K562 (cell line): ENCODE data around the gene B3GNT9. TPM values are rescaled to one million over a fixed set of nuclear protein-coding genes. Genes with fewer than 3 reads are reported as not detected.

Experiments used
- ATAC-seq: fragments of 200-7000 bp; cut with Tn5 transposase; 3 replicates; pipeline ENCODE4 v1.9.1; 2020; ENCODE audit warnings: moderate library complexity
- BruUV-seq: library from RNA; stranded (reverse); fragments of 400-500 nt; replicated peaks from 2 replicates; lab custom pipeline; 2021; lab: Mats Ljungman, UMichigan
- CTCF ChIA-PET: fragments of 300-600 bp; formaldehyde crosslinking; extraction: SDS; loops from one replicate; lab custom pipeline; 2021; ENCODE audit warnings: low intra/inter-chr PET ratio; lab: Yijun Ruan, JAX
- POLR2A ChIA-PET: fragments of 300-600, 350-650 bp; sonication (Branson Sonifier 250); formaldehyde crosslinking; extraction: SDS; loops from one replicate; lab custom pipeline; 2021; ENCODE audit warnings: antibody characterized with exemption, inconsistent platforms; lab: Yijun Ruan, JAX
- DNase-seq, 4 experiments: peaks; one replicate each; pipeline versions ENCODE4 v3.0.0 to v3.0.0-alpha.2; 2011 to 2018; ENCODE audit warnings: low spot score in 3 of 4, mixed read lengths in 3 of 4; ENCODE audit errors: extremely low read depth in 1 of 4
- FAIRE-seq: peaks from 2 replicates; lab custom pipeline; 2011; peaks lifted over from hg19 to GRCh38; lab: Jason Lieb, UNC
- H2AFZ ChIP-seq: 2 replicates; pipeline ENCODE4 v1.6.0; 2011; ENCODE audit warnings: low read depth, low read length, control low read depth, inconsistent platforms
- H3K27ac ChIP-seq: fragments of 200-600 bp; 3 replicates; pipeline ENCODE4 v1.8.0; 2011; ENCODE audit warnings: low read depth, mild to moderate bottlenecking, control low read depth, inconsistent platforms, low read length, moderate library complexity, mixed read lengths; ENCODE audit errors: extremely low read depth
- H3K27me3 ChIP-seq, 2 experiments: fragments of 300-600 bp in 1 of 2; 2 replicates in 1 of 2; 3 replicates in 1 of 2; pipeline versions ENCODE4 v1.6.0 to v1.8.0; 2011; ENCODE audit warnings: inconsistent platforms in 2 of 2, low read length in 2 of 2, mild to moderate bottlenecking in 1 of 2, mixed read lengths in 1 of 2, moderate library complexity in 1 of 2; ENCODE audit not compliant: control insufficient read depth in 2 of 2, insufficient read depth in 2 of 2
- H3K36me3 ChIP-seq: fragments of 300-600 bp; 3 replicates; pipeline ENCODE4 v1.8.0; 2011; ENCODE audit warnings: mild to moderate bottlenecking, low read length, inconsistent platforms; ENCODE audit not compliant: control insufficient read depth, insufficient read depth
- H3K4me1 ChIP-seq, 2 experiments: fragments of 200-600 bp in 1 of 2; replicated peaks in 1 of 2; 2 replicates in 1 of 2; 3 replicates in 1 of 2; pipeline versions ENCODE4 v1.5.1 to v1.8.0; 2011; ENCODE audit warnings: inconsistent platforms in 2 of 2, low read length in 2 of 2, mild to moderate bottlenecking in 1 of 2, mixed read lengths in 1 of 2, moderate library complexity in 1 of 2; ENCODE audit not compliant: control insufficient read depth in 2 of 2, insufficient read depth in 2 of 2
- H3K4me2 ChIP-seq: 2 replicates; pipeline ENCODE4 v1.6.1; 2011; ENCODE audit warnings: low read length, control low read depth, inconsistent platforms, mixed read lengths; ENCODE audit not compliant: insufficient read depth
- H3K4me3 ChIP-seq: fragments of 200-600 bp; sonication (generic), shearing (Covaris generic); 2 replicates; pipeline ENCODE4 v1.5.1; 2016; ENCODE audit warnings: control low read depth, inconsistent platforms
- H3K79me2 ChIP-seq: fragments of 200-600 bp; 3 replicates; pipeline ENCODE4 v1.8.0; 2011; ENCODE audit warnings: low read length, inconsistent platforms; ENCODE audit not compliant: control insufficient read depth, insufficient read depth
- H3K9ac ChIP-seq, 2 experiments: 2 replicates each; pipeline versions ENCODE4 v1.6.0 to v1.6.1; 2011; ENCODE audit warnings: low read depth in 2 of 2, low read length in 2 of 2, control low read depth in 1 of 2, inconsistent platforms in 1 of 2, mild to moderate bottlenecking in 1 of 2, mixed read lengths in 1 of 2; ENCODE audit not compliant: insufficient read depth in 1 of 2
- H3K9me1 ChIP-seq: one replicate; pipeline ENCODE4 v1.6.0; 2011; ENCODE audit warnings: inconsistent platforms, mild to moderate bottlenecking, low read length, moderate library complexity; ENCODE audit not compliant: control insufficient read depth, insufficient read depth
- H3K9me3 ChIP-seq: replicated peaks from 2 replicates; pipeline ENCODE4 v1.5.1; 2011; ENCODE audit warnings: low read depth, low read length, inconsistent platforms; ENCODE audit not compliant: control insufficient read depth, insufficient read depth
- H4K20me1 ChIP-seq: replicated peaks from 2 replicates; pipeline ENCODE4 v1.6.1; 2011; ENCODE audit warnings: low read length, inconsistent platforms, mixed read lengths; ENCODE audit not compliant: control insufficient read depth, insufficient read depth
- ARID1B ChIP-seq: fragments of 450-650 bp; IDR thresholded peaks from 2 replicates; pipeline ENCODE4 v1.6.1; 2016; ENCODE audit warnings: antibody characterized with exemption, mild to moderate bottlenecking, inconsistent platforms
- CBFA2T3 ChIP-seq: fragments of 450-650 bp; IDR thresholded peaks from 2 replicates; pipeline ENCODE4 v1.6.1; 2017
- ETV1 ChIP-seq: fragments of 450-650 bp; conservative IDR thresholded peaks from 2 replicates; pipeline ENCODE4 v1.6.1; 2016; ENCODE audit warnings: missing genetic modification characterization, control low read depth, low read depth, missing compliant biosample characterization
- GABPA ChIP-seq: fragments of 200-800 bp; sonication (Bioruptor generic); conservative IDR thresholded peaks from 2 replicates; pipeline ENCODE4 v1.6.1; 2016; ENCODE audit warnings: low read depth, missing genetic modification characterization, missing compliant biosample characterization
- LEF1 ChIP-seq: fragments of 450-650 bp; IDR thresholded peaks from 2 replicates; pipeline ENCODE4 v1.6.1; 2016; ENCODE audit warnings: mild to moderate bottlenecking
- MXI1 ChIP-seq: IDR thresholded peaks from 2 replicates; pipeline ENCODE4 v1.6.1; 2011; ENCODE audit warnings: low read depth, mild to moderate bottlenecking, improper control_type of control experiment, low read length
- POLR2B ChIP-seq: fragments of 450-650 bp; IDR thresholded peaks from 2 replicates; pipeline ENCODE4 v1.6.1; 2018; ENCODE audit warnings: low read depth; ENCODE audit not compliant: partially characterized antibody
- SMAD4 ChIP-seq: fragments of 250-450 bp; sonication (Bioruptor Pico); conservative IDR thresholded peaks from 2 replicates; pipeline ENCODE4 v1.8.0; 2021; ENCODE audit warnings: inconsistent platforms, mild to moderate bottlenecking, moderate library complexity
- SMARCA4 ChIP-seq: fragments of 450-650 bp; IDR thresholded peaks from 2 replicates; pipeline ENCODE4 v1.6.1; 2016
- SMARCE1 ChIP-seq: fragments of 450-650 bp; IDR thresholded peaks from 2 replicates; pipeline ENCODE4 v1.7.1; 2016; ENCODE audit warnings: mild to moderate bottlenecking
- TAL1 ChIP-seq: fragments of 450-650 bp; IDR thresholded peaks from 2 replicates; pipeline ENCODE4 v1.6.1; 2016; ENCODE audit warnings: mild to moderate bottlenecking
- ZEB2 ChIP-seq: fragments of 450-650 bp; IDR thresholded peaks from 2 replicates; pipeline ENCODE4 v1.6.1; 2016
- WGBS: fragments of 100-300 bp; shearing (Covaris generic); methylation state at CpG from one replicate; pipeline ENCODE4 v1.1.6; 2016; ENCODE audit warnings: low coverage, mixed read lengths; ENCODE audit not compliant: insufficient coverage; ENCODE audit errors: missing lambda C conversion rate; 5-methylcytosine and 5-hydroxymethylcytosine counted together
- in situ Hi-C: fragments of 300-500 bp; cut with MboI; formaldehyde crosslinking; loops from 4 replicates; pipeline ENCODE4 v1.15.0; 2018; ENCODE audit warnings: inconsistent platforms, mixed read lengths
- intact Hi-C: fragments of 100-400 bp; cut with micrococcal nuclease; formaldehyde crosslinking; loops from 2 replicates; pipeline ENCODE4 v1.14.2; 2022
- polyA plus RNA-seq, 8 experiments: library from polyadenylated mRNA; depleted of rRNA in 4 of 8; stranded (reverse) in 5 of 8; unstranded in 3 of 8; fragments of >200 nt; fragmentation: Nextera tagmentation in 2 of 8; fragmentation: Illumina TruSeq in 1 of 8; extraction: Ambion mirVana in 2 of 8; extraction: Trizol in 1 of 8; gene quantifications; 2 replicates each; pipeline versions ENCODE4 v1.2.1 to v1.2.3, GENCODE V29; 2011 to 2014; ENCODE audit warnings: inconsistent platforms in 1 of 8, missing spikeins in 1 of 8
- total RNA-seq, 7 experiments: library from RNA; depleted of rRNA in 6 of 7; stranded (reverse); fragments of >200 nt in 6 of 7; fragmentation: Illumina TruSeq in 2 of 7; extraction: Trizol in 2 of 7; gene quantifications; 2 replicates each; pipeline versions ENCODE4 v1.2.1 to v1.2.3, GENCODE V29; 2011 to 2021; ENCODE audit warnings: low replicate concordance in 1 of 7
- TF ChIP-seq, protein P1 (sequence below): fragments of 250-450 bp; sonication (Bioruptor Pico); IDR thresholded peaks from 2 replicates; pipeline ENCODE4 v1.5.0; 2020; ENCODE audit warnings: mild to moderate bottlenecking
- TF ChIP-seq, protein P2 (sequence below): sonication (generic); formaldehyde crosslinking; IDR thresholded peaks from 2 replicates; pipeline ENCODE4 v1.8.1; 2022; ENCODE audit warnings: missing genetic modification reagents
- TF ChIP-seq, protein P3 (sequence below): fragments of 200-800 bp; sonication (Bioruptor generic); IDR thresholded peaks from 2 replicates; pipeline ENCODE4 v1.6.1; 2017; ENCODE audit warnings: missing genetic modification characterization, missing compliant biosample characterization
- TF ChIP-seq, protein P4 (sequence below): fragments of 450-650 bp; IDR thresholded peaks from 2 replicates; pipeline ENCODE4 v1.6.1; 2016; ENCODE audit warnings: borderline replicate concordance

The B3GNT9 gene
- total and polyA plus RNA-seq, 9 of the 15 experiments (the other 6 are each of a cell fraction or from before 2014, with no cell fraction given) = 0.01 to 1.8 (median 1.1) TPM; not detected in 1

DNA sequence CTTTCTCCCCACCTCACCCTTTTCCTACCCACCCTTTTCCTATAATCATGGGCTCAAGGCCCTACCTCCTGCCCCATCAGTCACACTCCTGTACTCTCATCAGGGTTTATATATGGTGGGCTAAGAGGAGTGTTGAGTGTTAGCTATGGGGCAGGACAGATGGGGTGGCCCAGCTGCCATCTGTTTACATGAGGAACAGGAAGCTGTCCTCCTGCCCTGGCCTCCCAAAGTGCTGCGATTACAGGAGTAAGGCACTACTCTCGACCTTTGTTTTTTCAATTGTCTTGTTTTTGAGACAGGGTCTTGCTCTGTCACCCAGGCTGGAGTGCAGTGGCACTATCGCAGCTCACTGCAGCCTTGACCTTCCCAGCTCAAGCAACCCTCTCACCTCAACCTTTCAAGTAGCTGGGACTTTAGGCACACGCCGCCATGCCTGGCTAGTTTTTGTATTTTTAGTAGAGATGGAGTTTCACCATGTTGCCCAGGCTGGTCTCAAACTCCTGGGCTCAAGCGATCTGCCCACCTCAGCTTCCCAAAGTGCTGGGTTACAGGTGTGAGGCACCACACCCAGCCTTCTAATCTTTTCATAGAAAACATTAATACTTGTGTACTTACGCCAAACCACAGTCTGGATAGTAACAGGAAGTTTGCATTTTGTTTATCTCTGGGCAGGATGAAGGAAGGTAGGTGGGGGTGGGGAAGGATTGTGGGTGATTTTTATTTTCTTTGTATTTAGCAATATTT, 7.3 kb upstream of the B3GNT9 start:
- BruUV-seq = TSS peak; percentile 49
- in situ Hi-C loops = loop anchor here (5.0 to 25.0 kb wide), 2 partner anchors 141 to 196 kb away; partner anchors contain the start of gene CES3
- Histone ChIP-seq H3K4me1 (peaks cover 20 to 62% of the 10 kb centered on the region in 2 experiments), H3K4me2 (0 out of 2 replicates have a peak overlapping the region, but pooled peaks have one; percentile 87), H3K36me3 (peaks cover 4% of the 10 kb centered on the region; the same call in 1 of the 3 replicates), H3K27me3 (no peaks in the 10 kb centered on the region), H3K4me3 (0 out of 2 replicates have a peak overlapping the region, but pooled peaks have one; percentile 73), H3K9ac (no peak overlapping the region), H3K9me3 (no peaks in the 10 kb centered on the region), H4K20me1 (peaks cover 16% of the 10 kb centered on the region), H3K9me1 (no peaks in the 10 kb centered on the region), H3K79me2 (peaks cover 28% of the 10 kb centered on the region), H2AFZ (no peak overlapping the region), H3K27ac (no peak overlapping the region)
- DNase-seq = no peak
- no peak for ATAC-seq
- 42% methylated on average over 7 of the region's 7 CpGs for WGBS
- CTCF ChIA-PET = no interaction called here
- intact Hi-C loops = loop anchor here (2.0 to 5.0 kb wide), 2 partner anchors 181 to 203 kb away; no protein-coding TSS in a partner anchor
- FAIRE-seq = no peak
- POLR2A ChIA-PET = interaction anchor here (0.6 to 1.6 kb wide), 2 partner anchors 22 to 32 kb away, joined by 4 read pairs; partner anchors contain the start of gene EXOC3L1
- TF ChIP-seq ARID1B (peak; percentile 41; the same call in 1 of the 2 replicates), POLR2B (no peak), GABPA (tag) (0 out of 2 replicates have a peak, but pooled peaks have one; percentile 24), SMAD4 (CRISPR knock-in tag) (no peak), MXI1 (no peak), LEF1 (peak; percentile 36; the same call in 1 of the 2 replicates), TAL1 (no peak), ZEB2 (peak; percentile 62), ETV1 (peak; percentile 28; the same call in 1 of the 2 replicates), SMARCA4 (0 out of 2 replicates have a peak, but pooled peaks have one; percentile 26), SMARCE1 (peak; percentile 46; the same call in 1 of the 2 replicates), CBFA2T3 (0 out of 2 replicates have a peak, but pooled peaks have one; percentile 17)
- TF ChIP-seq, protein P1, sequence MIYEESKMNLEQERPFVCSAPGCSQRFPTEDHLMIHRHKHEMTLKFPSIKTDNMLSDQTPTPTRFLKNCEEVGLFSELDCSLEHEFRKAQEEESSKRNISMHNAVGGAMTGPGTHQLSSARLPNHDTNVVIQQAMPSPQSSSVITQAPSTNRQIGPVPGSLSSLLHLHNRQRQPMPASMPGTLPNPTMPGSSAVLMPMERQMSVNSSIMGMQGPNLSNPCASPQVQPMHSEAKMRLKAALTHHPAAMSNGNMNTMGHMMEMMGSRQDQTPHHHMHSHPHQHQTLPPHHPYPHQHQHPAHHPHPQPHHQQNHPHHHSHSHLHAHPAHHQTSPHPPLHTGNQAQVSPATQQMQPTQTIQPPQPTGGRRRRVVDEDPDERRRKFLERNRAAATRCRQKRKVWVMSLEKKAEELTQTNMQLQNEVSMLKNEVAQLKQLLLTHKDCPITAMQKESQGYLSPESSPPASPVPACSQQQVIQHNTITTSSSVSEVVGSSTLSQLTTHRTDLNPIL (CRISPR knock-in tag) = no peak
- TF ChIP-seq, protein P2, sequence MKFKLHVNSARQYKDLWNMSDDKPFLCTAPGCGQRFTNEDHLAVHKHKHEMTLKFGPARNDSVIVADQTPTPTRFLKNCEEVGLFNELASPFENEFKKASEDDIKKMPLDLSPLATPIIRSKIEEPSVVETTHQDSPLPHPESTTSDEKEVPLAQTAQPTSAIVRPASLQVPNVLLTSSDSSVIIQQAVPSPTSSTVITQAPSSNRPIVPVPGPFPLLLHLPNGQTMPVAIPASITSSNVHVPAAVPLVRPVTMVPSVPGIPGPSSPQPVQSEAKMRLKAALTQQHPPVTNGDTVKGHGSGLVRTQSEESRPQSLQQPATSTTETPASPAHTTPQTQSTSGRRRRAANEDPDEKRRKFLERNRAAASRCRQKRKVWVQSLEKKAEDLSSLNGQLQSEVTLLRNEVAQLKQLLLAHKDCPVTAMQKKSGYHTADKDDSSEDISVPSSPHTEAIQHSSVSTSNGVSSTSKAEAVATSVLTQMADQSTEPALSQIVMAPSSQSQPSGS (CRISPR knock-in tag) = no peak
- TF ChIP-seq, protein P3, sequence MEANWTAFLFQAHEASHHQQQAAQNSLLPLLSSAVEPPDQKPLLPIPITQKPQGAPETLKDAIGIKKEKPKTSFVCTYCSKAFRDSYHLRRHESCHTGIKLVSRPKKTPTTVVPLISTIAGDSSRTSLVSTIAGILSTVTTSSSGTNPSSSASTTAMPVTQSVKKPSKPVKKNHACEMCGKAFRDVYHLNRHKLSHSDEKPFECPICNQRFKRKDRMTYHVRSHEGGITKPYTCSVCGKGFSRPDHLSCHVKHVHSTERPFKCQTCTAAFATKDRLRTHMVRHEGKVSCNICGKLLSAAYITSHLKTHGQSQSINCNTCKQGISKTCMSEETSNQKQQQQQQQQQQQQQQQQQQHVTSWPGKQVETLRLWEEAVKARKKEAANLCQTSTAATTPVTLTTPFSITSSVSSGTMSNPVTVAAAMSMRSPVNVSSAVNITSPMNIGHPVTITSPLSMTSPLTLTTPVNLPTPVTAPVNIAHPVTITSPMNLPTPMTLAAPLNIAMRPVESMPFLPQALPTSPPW (CRISPR knock-in tag) = no peak
- TF ChIP-seq, protein P4, sequence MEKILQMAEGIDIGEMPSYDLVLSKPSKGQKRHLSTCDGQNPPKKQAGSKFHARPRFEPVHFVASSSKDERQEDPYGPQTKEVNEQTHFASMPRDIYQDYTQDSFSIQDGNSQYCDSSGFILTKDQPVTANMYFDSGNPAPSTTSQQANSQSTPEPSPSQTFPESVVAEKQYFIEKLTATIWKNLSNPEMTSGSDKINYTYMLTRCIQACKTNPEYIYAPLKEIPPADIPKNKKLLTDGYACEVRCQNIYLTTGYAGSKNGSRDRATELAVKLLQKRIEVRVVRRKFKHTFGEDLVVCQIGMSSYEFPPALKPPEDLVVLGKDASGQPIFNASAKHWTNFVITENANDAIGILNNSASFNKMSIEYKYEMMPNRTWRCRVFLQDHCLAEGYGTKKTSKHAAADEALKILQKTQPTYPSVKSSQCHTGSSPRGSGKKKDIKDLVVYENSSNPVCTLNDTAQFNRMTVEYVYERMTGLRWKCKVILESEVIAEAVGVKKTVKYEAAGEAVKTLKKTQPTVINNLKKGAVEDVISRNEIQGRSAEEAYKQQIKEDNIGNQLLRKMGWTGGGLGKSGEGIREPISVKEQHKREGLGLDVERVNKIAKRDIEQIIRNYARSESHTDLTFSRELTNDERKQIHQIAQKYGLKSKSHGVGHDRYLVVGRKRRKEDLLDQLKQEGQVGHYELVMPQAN = no peak
